ENCODE data around the gene ZNF442. TPM values are rescaled to one million over a fixed set of nuclear protein-coding genes. Genes with fewer than 3 reads are reported as not detected.

ZNF442 gene
- total and polyA plus RNA-seq, 10 of the 15 experiments (the other 5 are each of a cell fraction or from before 2014, with no cell fraction given), result 0.05 to 0.64 (median 0.23) TPM; not detected in 1

DNA sequence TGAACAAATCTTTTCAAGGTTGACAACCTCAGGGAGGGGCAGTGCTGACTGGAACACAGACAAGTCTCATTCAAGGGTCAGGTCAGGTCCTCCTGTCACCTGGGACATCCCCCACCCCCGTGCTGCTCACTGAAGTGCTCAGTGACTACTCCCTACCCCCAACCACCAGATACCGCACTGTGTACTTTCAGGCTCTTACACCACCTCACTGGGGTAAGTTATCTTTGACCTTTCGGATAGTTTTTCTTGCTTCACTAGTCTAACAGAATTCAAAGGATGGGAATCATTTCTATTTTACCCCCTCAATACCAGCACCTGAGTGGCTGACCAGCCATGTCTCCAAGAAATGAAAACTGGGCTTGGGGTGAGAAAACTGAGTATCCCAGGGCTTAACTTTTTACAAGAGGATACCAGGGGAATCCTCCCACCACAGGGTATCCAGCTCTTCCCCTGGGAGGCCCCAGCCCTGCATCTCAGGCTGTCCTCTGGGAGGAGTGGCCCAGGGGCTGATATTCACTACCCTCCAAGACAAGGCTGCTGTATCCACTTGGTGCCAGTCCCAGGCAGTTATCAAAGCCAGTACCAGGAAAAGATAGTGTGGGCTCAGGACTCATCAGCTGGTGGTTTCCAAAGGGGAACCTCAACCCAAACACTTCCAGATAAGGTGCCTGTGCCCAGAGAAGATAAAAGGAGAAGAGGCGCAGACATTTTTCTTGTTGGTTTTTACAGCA is 34.1 kb downstream of the ZNF442 start:
- peak; percentile 80 for ATAC-seq
- Histone ChIP-seq H3K79me2 (ENCODE audit: control insufficient read depth, insufficient read depth, low read length) (peaks cover 8% of the 10 kb centered on the region), H3K4me3 (peak overlapping the region; percentile 63), H2AFZ (ENCODE audit: control insufficient read depth, low read depth, low read length) (no peak overlapping the region), H3K36me3 (ENCODE audit: control insufficient read depth in 2 of 2, insufficient read depth in 2 of 2, low read length in 1 of 2) (no peaks in the 10 kb centered on the region), H3K27me3 (replicated peaks in 1 of 2; ENCODE audit: control insufficient read depth in 2 of 2, insufficient read depth in 2 of 2, low read length in 1 of 2) (no peaks in the 10 kb centered on the region), H3K9ac (ENCODE audit: control insufficient read depth, insufficient read depth, low read length) (peak overlapping the region; percentile 27), H3K4me1 (ENCODE audit: control insufficient read depth, insufficient read depth, low read length) (peaks cover 10% of the 10 kb centered on the region), H3K27ac (ENCODE audit: control insufficient read depth, insufficient read depth) (peak overlapping the region; percentile 72), H4K20me1 (ENCODE audit: control insufficient read depth, insufficient read depth) (no peaks in the 10 kb centered on the region), H3K4me2 (ENCODE audit: control insufficient read depth, insufficient read depth) (peak overlapping the region; percentile 64), H3K9me3 (replicated peaks; ENCODE audit: control insufficient read depth, insufficient read depth, low read length) (peaks cover 3% of the 10 kb centered on the region)
- 3% methylated on average over 4 of the region's 4 CpGs for WGBS (ENCODE audit: insufficient coverage, insufficient replicate concordance, low lambda C conversion rate, missing lambda C conversion rate)
- in situ Hi-C loops (cut with MboI) (no loop called here), intact Hi-C loops (cut with micrococcal nuclease; ENCODE audit: unreplicated experiment) (loop anchor here (1.0 to 5.0 kb wide), 2 partner anchors 37 to 169 kb away; partner anchors contain the start of genes ZNF136 and ZNF44)
- CTCF ChIA-PET, result no interaction called here
- no TSS peak for BruUV-seq (replicated peaks)
- POLR2A ChIA-PET, result interaction anchor here (0.5 to 0.7 kb wide), 7 partner anchors 11 to 897 kb away, joined by 3 to 5 read pairs (median 4); partner anchors contain the start of genes ODAD3 and ZNF136
- RAD21 ChIA-PET (ENCODE audit: unreplicated experiment), result interaction anchor here (0.7 to 3.6 kb wide), 5 partner anchors 34 to 221 kb away, joined by 3 to 22 read pairs (median 5); partner anchors contain the start of genes ZNF44 and ZNF442
- DNase-seq (ENCODE audit: low read depth, low spot score), result peak; percentile 82
- SMC1A ChIA-PET (ENCODE audit: uncharacterized antibody, unreplicated experiment), result interaction anchor here (2.4 to 2.8 kb wide), 2 partner anchors 34 to 408 kb away, joined by 9 to 11 read pairs; partner anchors contain the start of genes ZNF442 and ZNF700
- peak; percentile 88 for FAIRE-seq
- TF ChIP-seq TCF12 (IDR thresholded peaks at IDR 0.05; ENCODE audit: low read depth, low read length) (0 out of 2 replicates have a peak, but pooled peaks have one; percentile 48), NBN (IDR thresholded peaks at IDR 0.05) (peak; percentile 54; the same call in 1 of the 2 replicates), DPF2 (IDR thresholded peaks at IDR 0.05) (peak; percentile 68), HDAC6 (IDR thresholded peaks at IDR 0.05; ENCODE audit: unreplicated experiment) (no peak), NFYB (IDR thresholded peaks at IDR 0.05; ENCODE audit: insufficient read depth, low read depth, low read length) (no peak), KLF5 (IDR thresholded peaks at IDR 0.05; ENCODE audit: partially characterized antibody) (no peak), YY1 (IDR thresholded peaks at IDR 0.05; ENCODE audit: low read depth, low read length) (0 out of 2 replicates have a peak, but pooled peaks have one; percentile 26), RUNX3 (IDR thresholded peaks at IDR 0.05; ENCODE audit: low read length) (peak; percentile 94), CBFB (IDR thresholded peaks at IDR 0.05; ENCODE audit: low read depth) (peak; percentile 57; the same call in 1 of the 2 replicates), NR2C1 (IDR thresholded peaks at IDR 0.05) (peak; percentile 76), POLR2A (IDR thresholded peaks at IDR 0.05; ENCODE audit: low read depth, low read length) (0 out of 2 replicates have a peak, but pooled peaks have one; percentile 34), IKZF1 (conservative IDR thresholded peaks at IDR 0.05) (peak; percentile 83), NFYA (IDR thresholded peaks at IDR 0.05; ENCODE audit: borderline replicate concordance, low read depth, low read length) (no peak), RAD21 (IDR thresholded peaks at IDR 0.05; ENCODE audit: insufficient read depth, low read depth, low read length) (peak; percentile 6; the same call in 1 of the 2 replicates), IKZF2 (IDR thresholded peaks at IDR 0.05) (peak; percentile 76 to 77), EP300 (IDR thresholded peaks at IDR 0.05; ENCODE audit: borderline replicate concordance in 1 of 2, control insufficient read depth in 1 of 2, low read depth in 2 of 2, low read length in 2 of 2) (peak; percentile 39 to 69; a peak in 2 of 4 replicates), ATF7 (IDR thresholded peaks at IDR 0.05; ENCODE audit: low read depth) (peak; percentile 79), RBBP5 (conservative IDR thresholded peaks at IDR 0.05) (no peak), FOXM1 (IDR thresholded peaks at IDR 0.05; ENCODE audit: low read depth, low read length) (peak; percentile 69; the same call in 1 of the 2 replicates), NR2F1 (conservative IDR thresholded peaks at IDR 0.05) (peak; percentile 99), ZNF384 (IDR thresholded peaks at IDR 0.05; ENCODE audit: borderline replicate concordance, low read depth, low read length) (no peak)
- TF ChIP-seq, protein P1, sequence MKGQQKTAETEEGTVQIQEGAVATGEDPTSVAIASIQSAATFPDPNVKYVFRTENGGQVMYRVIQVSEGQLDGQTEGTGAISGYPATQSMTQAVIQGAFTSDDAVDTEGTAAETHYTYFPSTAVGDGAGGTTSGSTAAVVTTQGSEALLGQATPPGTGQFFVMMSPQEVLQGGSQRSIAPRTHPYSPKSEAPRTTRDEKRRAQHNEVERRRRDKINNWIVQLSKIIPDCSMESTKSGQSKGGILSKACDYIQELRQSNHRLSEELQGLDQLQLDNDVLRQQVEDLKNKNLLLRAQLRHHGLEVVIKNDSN (IDR thresholded peaks at IDR 0.05; ENCODE audit: borderline replicate concordance, extremely low read length, insufficient read depth, low read depth, low read length), result no peak
- TF ChIP-seq, protein P2, sequence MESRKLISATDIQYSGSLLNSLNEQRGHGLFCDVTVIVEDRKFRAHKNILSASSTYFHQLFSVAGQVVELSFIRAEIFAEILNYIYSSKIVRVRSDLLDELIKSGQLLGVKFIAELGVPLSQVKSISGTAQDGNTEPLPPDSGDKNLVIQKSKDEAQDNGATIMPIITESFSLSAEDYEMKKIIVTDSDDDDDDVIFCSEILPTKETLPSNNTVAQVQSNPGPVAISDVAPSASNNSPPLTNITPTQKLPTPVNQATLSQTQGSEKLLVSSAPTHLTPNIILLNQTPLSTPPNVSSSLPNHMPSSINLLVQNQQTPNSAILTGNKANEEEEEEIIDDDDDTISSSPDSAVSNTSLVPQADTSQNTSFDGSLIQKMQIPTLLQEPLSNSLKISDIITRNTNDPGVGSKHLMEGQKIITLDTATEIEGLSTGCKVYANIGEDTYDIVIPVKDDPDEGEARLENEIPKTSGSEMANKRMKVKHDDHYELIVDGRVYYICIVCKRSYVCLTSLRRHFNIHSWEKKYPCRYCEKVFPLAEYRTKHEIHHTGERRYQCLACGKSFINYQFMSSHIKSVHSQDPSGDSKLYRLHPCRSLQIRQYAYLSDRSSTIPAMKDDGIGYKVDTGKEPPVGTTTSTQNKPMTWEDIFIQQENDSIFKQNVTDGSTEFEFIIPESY (IDR thresholded peaks at IDR 0.05), result no peak

All from GM12878 (cell line).